ENCODE data around the gene E2F4.

E2F4 gene

GRCh38 chr16:67192781-67193361 lies 916 bp downstream of the E2F4 start:
- no peak for DNase-seq

GRCh38 chr16:67193536-67193935 lies 1.6 kb downstream of the E2F4 start:
- no peak for DNase-seq

- DNase-seq, result no peak
Measured at GRCh38 chr16:67194260-67194659, 2.3 kb downstream of the E2F4 start.

GRCh38 chr16:67195676-67196075 lies 3.7 kb downstream of the E2F4 start:
- DNase-seq, result no peak

- no peak for DNase-seq
Measured at GRCh38 chr16:67196881-67197280, 4.9 kb downstream of the E2F4 start.

- DNase-seq, result no peak
Measured at GRCh38 chr16:67197704-67198103, 5.7 kb downstream of the E2F4 start.

- peak in 1 of 2 experiments; percentile 35 for DNase-seq
Measured at GRCh38 chr16:67198238-67198734, 6.3 kb downstream of the E2F4 start.

- no peak for DNase-seq
Measured at GRCh38 chr16:67199011-67199807, 7.3 kb downstream of the E2F4 start, which contains the start of gene ELMO3. Gene ELMO3 (plus strand): TSS chr16:67199131. CDS start chr16:67199327, 196 bp downstream.

GRCh38 chr16:67199808-67200198 lies 7.8 kb downstream of the E2F4 start:
- no peak for DNase-seq

GRCh38 chr16:67200491-67200890 lies 8.5 kb downstream of the E2F4 start:
- DNase-seq, result no peak

- DNase-seq, result no peak
Measured at GRCh38 chr16:67201411-67202345, 9.7 kb downstream of the E2F4 start.

- no peak for DNase-seq
Measured at GRCh38 chr16:67202426-67202825, 10.5 kb downstream of the E2F4 start.

- no peak for DNase-seq
Measured at GRCh38 chr16:67202956-67203493, 11.1 kb downstream of the E2F4 start.

GRCh38 chr16:67204076-67204475 lies 12.1 kb downstream of the E2F4 start:
- DNase-seq, result no peak

GRCh38 chr16:67206129-67206837 lies 14.3 kb downstream of the E2F4 start:
- no peak for DNase-seq

GRCh38 chr16:67206838-67207248 lies 14.9 kb downstream of the E2F4 start:
- no peak for DNase-seq

GRCh38 chr16:67207249-67208091 lies 15.5 kb downstream of the E2F4 start:
- no peak for DNase-seq

GRCh38 chr16:67208154-67208896 lies 16.4 kb downstream of the E2F4 start:
- DNase-seq, result no peak

- DNase-seq, result no peak
Measured at GRCh38 chr16:67209565-67209964, 17.6 kb downstream of the E2F4 start.

Data from SW 1271 (cell line).